ENCODE measurements around the gene ZGLP1.

Gene ZGLP1

GRCh38 chr19:10277795-10278589 lies 31.6 kb downstream of the ZGLP1 start:
- no peak for DNase-seq (ENCODE audit: low spot score)

DNA sequence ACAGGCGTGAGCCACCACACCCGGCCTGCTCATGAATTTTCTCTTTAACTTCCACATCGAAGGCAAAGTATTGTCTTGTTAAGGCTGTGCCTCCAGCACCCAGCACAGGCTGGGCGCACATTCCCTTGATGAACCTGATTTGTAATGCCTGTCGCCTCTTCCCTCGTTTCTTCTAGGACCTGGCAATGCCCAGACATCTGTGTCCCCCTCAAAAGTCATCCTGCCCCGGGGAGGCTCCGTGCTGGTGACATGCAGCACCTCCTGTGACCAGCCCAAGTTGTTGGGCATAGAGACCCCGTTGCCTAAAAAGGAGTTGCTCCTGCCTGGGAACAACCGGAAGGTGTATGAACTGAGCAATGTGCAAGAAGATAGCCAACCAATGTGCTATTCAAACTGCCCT lies 35.0 kb downstream of the ZGLP1 start:
- DNase-seq (ENCODE audit: low spot score), result no peak

- no peak for DNase-seq (ENCODE audit: low spot score)
Measured at GRCh38 chr19:10271543-10272086, 38.0 kb downstream of the ZGLP1 start.

DNA sequence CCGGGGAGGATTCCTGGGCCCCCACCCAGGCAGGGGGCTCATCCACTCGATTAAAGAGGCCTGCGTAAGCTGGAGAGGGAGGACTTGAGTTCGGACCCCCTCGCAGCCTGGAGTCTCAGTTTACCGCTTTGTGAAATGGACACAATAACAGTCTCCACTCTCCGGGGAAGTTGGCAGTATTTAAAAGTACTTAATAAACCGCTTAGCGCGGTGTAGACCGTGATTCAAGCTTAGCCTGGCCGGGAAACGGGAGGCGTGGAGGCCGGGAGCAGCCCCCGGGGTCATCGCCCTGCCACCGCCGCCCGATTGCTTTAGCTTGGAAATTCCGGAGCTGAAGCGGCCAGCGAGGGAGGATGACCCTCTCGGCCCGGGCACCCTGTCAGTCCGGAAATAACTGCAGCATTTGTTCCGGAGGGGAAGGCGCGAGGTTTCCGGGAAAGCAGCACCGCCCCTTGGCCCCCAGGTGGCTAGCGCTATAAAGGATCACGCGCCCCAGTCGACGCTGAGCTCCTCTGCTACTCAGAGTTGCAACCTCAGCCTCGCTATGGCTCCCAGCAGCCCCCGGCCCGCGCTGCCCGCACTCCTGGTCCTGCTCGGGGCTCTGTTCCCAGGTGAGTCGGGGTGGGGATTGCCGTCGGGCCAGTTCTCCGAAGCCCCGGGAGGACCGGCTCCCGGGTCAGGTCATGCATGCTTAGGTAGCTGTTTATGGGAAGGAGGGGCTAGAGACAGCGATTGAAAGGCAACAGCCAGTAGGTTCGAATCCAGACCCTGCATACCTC lies 38.8 kb downstream of the ZGLP1 start, which contains the start of gene ICAM1:
Gene ICAM1, plus strand, starts transcription at position 505 of the 779 bp plus-strand sequence. Its CDS starts 40 bp downstream, at position 545.
- DNase-seq (ENCODE audit: low spot score), result peak; percentile 74

- no peak for DNase-seq (ENCODE audit: low spot score)
Measured at GRCh38 chr19:10270180-10270615, 39.4 kb downstream of the ZGLP1 start.

GRCh38 chr19:10269333-10270179 lies 40.1 kb downstream of the ZGLP1 start:
- peak; percentile 86 for DNase-seq (ENCODE audit: low spot score)

DNA sequence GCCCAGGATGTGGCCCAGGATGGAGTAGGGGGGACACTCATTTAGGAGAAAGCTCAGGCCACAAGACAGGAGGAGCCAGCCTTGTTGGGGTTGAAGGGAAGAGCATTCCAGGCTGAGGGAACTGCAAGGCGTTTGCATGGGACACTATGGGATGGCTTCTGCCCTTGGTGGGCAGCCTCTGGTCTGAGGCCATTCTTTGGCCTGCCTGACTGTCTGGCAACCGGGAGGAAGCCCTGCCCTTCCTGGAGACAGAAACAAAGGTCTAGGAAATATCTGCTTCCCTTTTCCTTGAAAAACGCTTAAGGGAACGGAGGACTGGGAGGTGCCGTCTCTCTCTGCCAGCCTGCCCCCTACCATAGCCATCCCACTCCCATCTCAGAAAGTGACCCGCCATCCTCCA lies 41.5 kb downstream of the ZGLP1 start:
- DNase-seq (ENCODE audit: low spot score), result no peak

DNA sequence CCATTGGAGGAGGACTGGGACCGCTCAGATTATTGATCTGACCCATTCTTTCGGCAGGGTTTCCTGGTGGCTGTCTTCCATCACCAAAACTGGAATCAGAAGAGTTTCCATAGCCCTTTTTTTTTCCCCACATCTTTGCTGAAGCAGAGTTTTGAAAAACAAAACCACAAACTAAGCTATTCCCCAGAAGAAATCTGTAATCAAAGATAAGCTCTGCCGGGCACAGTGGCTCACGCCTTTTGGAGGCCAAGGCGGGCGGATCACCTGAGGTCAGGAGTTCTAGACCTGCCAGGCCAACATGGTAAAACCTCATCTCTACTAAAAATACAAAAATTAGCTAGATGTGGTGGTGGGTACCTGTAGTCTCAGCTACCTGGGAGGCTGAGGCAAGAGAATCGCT lies 42.9 kb downstream of the ZGLP1 start:
- no peak for DNase-seq (ENCODE audit: low spot score)

DNA sequence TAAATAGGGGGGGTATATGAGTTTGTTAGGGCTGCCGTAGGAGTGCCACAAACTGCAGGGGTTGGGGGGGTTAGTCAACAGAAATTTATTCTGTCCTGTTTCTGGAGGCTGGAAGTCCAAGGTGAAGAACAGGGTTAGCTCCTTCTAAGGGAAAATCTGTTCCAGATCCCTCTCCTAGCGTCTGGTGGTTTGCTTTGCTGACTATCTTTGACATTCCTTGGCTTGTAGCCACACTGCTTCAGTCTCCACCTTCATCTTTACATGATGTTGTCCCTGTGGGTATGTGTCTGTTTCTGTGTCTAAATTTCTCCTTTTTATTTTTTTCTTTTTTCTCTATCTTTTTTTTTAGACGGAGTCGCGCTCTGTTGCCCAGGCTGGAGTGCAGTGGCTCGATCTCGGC lies 46.8 kb downstream of the ZGLP1 start:
- no peak for DNase-seq (ENCODE audit: low spot score)

- no peak for DNase-seq (ENCODE audit: low spot score)
Measured at GRCh38 chr19:10260141-10260584, 49.5 kb downstream of the ZGLP1 start.

DNA sequence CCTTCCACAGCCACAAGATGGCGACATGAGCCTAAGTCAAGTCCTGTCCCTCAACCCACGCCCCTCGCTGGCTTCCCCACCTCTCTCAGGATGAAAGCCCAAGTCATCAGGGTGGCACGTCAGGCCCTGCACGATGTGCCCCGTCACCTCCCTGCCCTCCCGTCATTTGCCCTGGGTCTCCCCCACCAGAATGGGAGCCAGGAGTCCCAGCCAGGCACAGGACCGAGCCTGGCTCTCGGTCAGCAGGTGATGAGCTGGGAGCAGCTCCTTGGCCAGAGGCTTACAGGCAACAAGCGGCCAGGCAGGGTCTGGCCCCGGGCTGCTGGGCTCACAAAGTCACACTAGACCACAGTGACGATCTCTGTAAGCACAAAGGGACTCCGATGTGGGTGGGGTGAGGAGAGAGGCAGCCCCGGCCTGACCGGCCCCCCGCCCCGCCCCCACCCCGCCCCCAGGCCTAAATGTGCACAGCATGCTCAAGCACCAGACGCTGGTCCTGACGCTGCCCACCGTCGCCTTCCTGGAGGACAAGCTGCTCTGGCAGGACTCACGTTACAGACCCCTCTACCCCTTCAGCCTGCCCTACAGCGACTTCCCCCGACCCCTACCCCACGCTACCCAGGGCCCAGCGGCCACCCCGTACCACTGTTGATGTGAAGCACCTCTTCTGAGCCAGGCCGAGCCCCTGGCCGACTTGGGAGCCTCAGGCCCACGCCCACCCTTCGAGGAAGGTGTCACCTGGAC lies 50.3 kb downstream of the ZGLP1 start:
- peak; percentile 83 for DNase-seq (ENCODE audit: low spot score)

- no peak for DNase-seq (ENCODE audit: low spot score)
Measured at GRCh38 chr19:10258080-10258710, 51.4 kb downstream of the ZGLP1 start.

DNA sequence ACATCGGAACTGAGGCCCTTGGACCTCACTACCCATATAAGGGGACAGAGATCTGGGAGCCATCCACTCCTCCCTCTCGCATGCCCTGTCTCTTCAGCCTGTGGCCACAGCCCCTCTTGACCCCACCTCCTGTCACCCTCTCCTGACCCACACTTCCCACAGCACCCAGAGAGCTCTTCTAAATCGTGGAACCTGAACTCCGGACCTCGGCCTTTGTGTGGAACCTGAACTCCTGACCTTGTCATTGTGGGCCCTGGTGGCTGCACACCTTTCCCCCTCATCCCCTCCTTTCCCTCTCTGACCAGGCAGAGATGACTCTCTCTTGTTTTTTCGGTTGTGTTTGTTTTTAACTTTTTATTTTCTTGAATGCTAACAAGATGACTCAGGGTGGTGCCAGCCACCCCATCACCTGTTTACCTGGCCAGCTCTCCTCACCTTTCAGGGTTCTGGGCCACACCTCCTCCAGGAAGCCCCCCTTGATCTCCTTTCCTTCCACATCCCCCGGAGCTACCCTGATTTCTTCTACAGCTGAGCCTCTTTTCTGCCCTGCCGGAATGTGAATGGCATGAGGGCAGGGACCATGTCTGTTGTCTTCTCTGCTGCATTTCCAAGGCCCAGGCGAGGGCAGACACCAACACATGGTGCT lies 52.5 kb downstream of the ZGLP1 start:
- DNase-seq (ENCODE audit: low spot score), result no peak

GRCh38 chr19:10256551-10256950 lies 53.1 kb downstream of the ZGLP1 start:
- DNase-seq (ENCODE audit: low spot score), result no peak

DNA sequence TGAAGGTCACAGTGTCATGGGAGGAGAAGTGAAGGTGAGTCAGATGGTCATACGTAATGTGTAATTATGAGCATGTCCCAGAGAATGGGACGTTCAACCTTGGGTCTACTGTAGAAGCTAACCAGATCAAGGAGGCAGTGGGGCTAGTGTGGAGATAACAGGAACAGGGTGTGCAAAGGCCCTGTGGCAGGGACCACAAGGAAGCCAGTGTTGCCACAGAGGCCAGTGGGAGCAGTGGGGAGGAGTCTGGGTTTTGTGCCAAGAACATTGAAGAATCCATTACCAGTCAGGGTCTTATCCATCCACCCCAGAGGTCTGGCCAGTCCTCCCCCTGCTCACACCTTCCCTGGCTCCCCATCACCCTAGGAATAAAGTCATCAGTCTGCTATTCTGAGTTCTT lies 54.3 kb downstream of the ZGLP1 start:
- no peak for DNase-seq (ENCODE audit: low spot score)
